NCI-H128 (cell line): ENCODE data around the gene MPDU1.
"Not testable (repeated sequence)": the region's sequence is repeated elsewhere in the genome, so short reads cannot be mapped to it uniquely, and the experiment has no call there.

ENCODE experiments used
- DNase-seq: peaks from one replicate; lab custom pipeline; 2025; ENCODE audit not compliant: unreplicated experiment; lab: John Stamatoyannopoulos, UW

MPDU1 gene

DNA sequence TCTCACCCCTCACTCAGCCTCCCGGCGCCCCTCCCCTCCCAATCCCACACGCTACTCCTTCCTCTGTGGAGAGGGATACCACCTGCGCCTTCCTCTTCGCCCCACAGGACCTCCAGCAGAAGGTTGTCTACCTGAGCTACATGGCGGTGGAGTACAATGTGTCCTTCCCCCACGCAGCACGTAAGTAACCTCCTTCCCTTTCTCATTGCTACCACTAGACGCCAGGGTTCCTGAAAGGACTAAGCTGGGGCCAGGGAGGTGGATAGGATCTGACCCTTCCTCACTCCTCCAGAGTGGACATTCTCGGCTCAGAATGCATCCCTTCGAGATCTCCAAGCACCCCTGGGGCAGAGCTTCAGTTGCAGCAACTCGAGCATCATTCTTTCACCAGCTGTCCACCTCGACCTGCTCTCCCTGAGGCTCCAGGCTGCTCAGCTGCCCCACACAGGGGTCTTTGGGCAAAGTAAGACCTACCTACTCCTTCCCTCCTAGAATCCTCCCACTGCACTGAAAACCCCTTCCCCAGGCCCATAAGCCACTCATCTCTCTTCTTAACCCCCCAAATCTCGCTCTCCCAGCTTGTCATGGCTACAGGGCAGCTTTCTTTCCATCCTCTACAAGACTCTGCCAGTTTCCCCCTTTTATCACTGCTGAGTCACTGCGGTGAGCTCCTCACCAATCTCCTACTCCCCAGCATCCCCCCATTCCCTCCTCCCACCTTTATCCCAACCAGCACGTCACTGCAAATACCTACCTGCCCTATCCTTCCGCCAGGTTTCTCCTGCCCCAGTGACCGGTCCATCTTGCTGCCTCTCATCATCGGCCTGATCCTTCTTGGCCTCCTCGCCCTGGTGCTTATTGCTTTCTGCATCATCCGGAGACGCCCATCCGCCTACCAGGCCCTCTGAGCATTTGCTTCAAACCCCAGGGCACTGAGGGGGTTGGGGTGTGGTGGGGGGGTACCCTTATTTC lies 2.8 kb upstream of the MPDU1 start:
- no peak for DNase-seq

DNA sequence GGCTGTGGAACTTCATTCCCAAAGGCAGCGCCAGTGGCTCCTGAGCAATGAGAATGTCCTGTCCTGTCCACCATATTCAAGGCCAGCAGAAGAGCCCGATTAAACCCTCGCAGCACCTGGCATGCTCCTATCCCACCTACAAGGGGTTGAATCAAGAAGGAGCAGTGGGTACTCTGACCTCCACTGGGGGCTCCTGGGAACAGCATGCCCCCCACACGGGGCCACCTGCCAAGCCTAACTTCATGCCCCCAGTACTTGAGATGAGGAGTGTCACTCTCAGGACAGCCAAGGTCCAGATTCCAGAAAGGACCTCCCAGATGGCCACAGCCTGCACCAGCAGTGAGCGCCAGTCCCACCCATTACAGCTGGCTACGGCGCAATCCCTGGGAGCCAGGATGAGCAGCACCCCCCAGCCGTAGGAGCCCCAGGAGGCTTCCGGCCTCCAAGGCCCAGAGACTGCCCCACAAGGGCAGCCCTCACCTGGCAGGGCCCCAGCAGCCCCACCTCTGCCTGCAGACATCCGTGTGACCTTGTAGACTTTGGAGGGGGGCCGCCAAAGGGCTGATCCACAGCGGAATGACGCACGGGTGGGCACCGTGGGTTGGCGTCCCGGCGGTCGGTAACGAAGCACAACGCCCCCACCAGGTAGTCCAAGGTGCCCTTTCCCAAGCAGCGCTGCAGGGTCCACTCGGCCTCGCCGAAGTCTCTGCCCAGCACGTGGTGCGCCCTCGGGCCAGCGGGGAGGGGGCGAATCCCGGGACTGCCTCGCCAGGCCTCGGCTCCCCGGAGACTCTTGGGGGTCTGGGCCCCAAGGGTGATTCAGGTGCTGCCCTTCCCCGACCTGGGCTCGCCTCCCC lies 1.0 kb upstream of the MPDU1 start:
- no peak for DNase-seq

- no peak for DNase-seq
Observed at GRCh38 chr17:7586673-7587419, 3.2 kb downstream of the MPDU1 start.

- no peak for DNase-seq
Observed at GRCh38 chr17:7587420-7588151, 3.9 kb downstream of the MPDU1 start.

DNA sequence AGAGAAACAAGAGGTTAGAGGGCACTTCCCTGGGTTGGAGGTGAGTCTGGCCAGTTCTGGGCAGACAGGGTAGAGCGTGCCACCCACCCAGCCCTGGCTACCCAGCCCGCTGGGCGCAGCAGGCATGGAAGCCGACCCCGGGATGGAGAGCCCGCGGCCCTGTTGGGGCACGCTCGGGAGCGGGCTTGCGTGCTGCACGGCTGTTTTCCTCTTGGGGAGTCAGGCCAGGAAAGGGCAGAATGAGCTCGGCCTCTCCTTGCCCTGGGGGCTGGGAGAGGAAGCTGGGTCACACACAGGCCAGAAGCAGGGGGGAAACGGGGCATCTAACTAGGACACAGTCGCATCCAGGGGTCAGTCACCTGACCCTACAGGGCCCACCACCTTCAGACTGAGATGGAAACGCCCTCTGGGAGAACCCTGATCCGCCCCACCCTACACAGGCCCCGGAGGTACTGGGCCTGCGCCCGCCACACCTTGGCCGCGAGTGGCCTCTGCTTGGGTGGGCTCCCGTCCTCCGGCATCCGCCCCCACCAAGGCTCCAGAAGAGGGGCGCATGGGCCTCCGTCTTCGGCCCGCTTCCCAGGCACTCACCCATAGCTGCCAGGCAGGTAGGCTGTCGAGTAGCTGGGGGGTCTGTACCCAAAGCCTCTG lies 5.0 kb downstream of the MPDU1 start:
- DNase-seq = no peak

DNA sequence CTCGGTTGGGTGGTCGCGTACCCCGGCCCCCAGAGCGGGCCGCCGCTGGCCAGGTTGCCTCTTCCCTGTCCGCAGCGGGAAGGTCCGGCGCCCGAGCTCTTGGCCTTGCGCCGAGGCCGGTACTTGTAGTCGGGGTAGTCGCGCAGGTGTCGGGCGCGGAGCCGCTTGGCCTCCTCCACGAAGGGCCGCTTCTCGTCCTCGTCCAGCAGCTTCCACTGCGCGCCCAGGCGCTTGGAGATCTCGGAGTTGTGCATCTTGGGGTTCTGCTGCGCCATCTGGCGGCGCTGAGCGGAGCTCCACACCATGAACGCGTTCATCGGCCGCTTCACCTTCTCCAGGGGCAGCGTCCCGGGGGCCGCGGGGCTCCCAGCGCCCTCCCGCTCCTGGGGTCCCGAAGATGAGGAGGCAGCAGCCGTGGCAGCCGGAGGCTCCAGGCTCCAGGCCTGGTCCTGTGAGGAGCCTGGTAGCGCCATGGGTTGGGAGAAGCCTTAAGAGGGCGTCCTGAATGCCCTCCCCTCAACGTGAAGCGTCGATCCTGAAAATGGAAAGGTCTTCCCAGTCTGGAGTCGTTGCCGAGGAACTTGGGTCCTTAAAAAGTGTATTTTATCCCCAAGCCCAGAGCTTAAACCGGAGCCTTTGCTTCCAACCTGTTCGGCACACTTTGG lies 5.7 kb downstream of the MPDU1 start:
- no peak for DNase-seq

DNA sequence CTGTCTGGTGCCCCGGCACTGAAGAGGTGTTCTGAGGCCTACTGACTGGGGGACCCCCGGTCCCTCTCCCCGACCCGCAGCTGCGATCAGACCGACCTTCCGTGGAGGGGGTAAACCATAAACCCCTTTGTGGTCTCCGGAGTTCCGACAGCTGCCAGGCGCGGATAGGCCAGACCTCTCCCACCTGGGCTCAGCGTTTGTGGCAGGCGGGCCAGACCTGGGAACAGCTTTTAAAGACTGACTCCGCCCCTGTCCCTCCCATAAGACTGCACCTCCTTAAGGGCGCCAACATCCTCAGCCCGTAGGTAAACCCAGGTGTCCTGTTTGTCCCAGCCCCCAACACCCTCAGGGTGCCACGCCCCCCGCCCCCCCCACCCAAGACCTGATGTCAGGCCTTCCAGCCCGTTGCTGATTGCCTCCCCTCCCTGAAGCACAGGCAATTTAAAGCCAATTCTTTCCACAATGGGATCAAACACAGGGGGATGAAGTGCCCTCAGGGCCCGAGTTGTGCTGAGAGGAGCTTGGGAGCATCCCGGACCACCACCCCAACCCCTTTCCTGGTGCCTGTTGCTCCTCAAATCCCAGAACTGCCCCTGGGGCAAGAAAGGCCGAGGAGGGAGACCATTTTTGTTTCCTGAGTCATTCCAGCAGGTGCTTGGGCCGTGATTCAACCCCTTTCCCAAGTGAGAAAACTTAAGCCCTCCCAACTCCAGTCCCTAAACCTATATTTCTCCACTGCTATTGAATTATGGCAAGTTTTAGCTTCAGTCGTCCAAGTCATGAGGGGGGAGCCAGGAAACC lies 6.4 kb downstream of the MPDU1 start, which contains the start of gene SOX15:
Gene SOX15 (minus strand): TSS at position 204 of the 801 bp plus-strand sequence. CDS start 418 bp downstream, outside the sequence.
- DNase-seq = no peak

DNA sequence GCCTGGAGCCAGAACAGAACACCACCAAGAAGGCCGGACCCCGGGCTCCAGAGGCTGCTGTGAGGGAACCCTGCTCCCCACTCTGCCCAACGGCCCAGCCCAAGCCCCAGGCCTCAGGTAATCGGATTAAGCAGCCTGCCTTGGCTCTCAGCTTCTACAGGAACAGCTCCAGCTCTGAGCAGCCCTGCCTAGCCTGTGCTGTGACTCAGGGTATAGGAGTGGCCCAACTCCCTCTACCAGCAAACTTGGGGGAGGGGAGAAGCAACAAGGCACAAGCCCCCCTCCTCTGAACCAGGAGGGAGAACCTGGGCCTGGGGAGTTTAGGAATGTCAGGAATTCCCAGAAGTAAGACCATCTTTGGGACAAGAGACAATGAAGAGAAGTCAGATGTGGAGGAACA lies 7.1 kb downstream of the MPDU1 start:
- DNase-seq = no peak

GRCh38 chr17:7591596-7591995 lies 7.9 kb downstream of the MPDU1 start:
- DNase-seq = no peak

GRCh38 chr17:7592422-7593021 lies 8.9 kb downstream of the MPDU1 start:
- DNase-seq = no peak

GRCh38 chr17:7593296-7593695 lies 9.6 kb downstream of the MPDU1 start:
- DNase-seq = no peak

GRCh38 chr17:7597561-7597960 lies 13.9 kb downstream of the MPDU1 start:
- DNase-seq = not testable (repeated sequence)

GRCh38 chr17:7606280-7606679 lies 22.6 kb downstream of the MPDU1 start:
- DNase-seq = no peak

GRCh38 chr17:7610641-7611040 lies 27.0 kb downstream of the MPDU1 start:
- DNase-seq = no peak

DNA sequence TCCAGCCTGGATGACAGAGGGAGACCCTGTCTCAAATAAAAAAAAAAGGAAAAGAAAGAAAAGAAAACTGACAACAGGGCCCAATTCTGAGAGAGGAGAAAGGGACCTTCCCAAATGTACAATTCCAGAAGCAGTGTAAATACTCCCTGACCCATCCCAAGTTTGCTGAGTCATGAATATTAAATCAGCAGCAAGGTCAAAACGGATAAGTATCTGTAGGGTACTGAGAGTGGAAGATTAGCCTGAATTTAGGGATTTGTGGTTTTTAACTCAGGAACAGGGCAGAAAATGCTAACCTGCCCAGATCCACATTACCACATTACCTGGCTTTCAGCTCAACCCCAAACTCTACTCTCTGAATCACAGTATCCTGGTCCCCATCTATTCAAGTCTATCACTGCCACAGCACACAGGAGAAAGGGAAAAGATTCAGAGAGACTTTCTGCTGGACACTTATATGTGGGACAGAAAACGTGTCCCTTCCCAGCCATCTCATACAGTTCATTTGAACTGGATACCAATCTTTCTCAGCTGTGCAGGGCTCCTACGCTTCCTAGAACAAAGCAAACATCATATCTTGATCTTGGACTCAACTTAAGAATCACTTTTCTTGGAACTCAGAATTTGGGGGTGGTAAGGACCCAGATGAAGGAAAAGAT lies 28.1 kb downstream of the MPDU1 start:
- DNase-seq = no peak

- DNase-seq = no peak
Observed at GRCh38 chr17:7612294-7612640, 28.6 kb downstream of the MPDU1 start.

- no peak for DNase-seq
Observed at GRCh38 chr17:7613769-7614424, 30.2 kb downstream of the MPDU1 start.
